NCI-H1417 treated with DMSO at 0.1 percent for 48 hours (cell line): ENCODE results near the gene OR8D2.

Experiments used
- DNase-seq: peaks from one replicate; lab custom pipeline; 2025; lab: John Stamatoyannopoulos, UW

The OR8D2 gene, protein sequence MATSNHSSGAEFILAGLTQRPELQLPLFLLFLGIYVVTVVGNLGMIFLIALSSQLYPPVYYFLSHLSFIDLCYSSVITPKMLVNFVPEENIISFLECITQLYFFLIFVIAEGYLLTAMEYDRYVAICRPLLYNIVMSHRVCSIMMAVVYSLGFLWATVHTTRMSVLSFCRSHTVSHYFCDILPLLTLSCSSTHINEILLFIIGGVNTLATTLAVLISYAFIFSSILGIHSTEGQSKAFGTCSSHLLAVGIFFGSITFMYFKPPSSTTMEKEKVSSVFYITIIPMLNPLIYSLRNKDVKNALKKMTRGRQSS

GRCh38 chr11:124320097-124320496 is at the start of gene OR8D2:
Gene OR8D2 (minus strand): TSS chr11:124320197. CDS start chr11:124320197, 0 bp downstream.
- DNase-seq, result no peak

DNA sequence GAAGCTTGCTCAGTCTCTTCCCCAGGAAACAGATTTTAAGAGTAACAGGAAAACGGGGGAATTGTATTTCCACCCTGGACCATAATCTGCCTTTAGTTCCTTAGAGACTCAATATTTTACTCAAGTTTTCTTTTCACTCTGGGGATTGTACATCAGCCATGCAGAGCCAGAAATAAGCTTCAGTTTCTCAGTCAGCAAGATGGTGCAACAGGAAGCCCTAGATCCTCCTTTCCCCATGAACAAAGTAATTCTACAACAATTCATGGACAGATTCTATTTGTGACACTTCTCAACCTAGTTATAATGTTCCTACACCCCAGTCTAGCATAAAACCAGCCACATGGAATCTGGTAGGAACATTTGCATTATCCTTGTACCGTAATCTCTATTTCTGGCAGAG is 39.6 kb upstream of the OR8D2 start:
- DNase-seq, result no peak

- no peak for DNase-seq
Observed at GRCh38 chr11:124346311-124346955, 26.4 kb upstream of the OR8D2 start.

DNA sequence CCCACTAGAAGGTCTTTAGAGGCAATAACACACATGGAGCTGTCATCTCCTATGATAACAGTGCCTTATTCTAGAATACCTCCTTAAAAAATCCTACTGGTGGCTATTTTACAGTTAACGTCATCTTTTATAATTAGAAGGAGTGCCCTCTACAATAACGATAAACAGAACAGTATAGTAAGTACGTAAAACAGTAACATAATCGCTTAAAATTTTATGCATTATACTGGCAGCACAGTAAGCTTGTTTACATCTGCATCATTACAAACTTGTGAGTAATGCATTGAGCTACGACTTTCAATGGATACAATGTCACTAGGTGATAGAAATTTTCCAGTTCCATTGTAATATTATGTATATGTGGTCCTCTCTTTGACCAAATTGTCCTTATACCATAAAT is 24.3 kb upstream of the OR8D2 start:
- no peak for DNase-seq

DNA sequence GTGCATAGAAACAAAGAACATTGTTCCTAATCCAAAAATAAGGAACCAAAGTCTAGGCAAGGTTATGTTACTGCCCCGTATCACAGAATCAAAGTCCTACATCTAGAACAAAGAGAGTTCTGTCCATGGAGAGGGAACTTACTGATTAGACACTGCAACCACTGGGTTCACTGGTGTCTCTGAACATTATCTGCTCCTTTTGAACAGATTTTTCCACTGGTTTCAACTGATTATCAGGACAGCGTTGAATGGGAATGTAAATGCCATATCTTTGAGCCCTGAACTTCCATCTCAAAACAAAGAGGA is 20.1 kb upstream of the OR8D2 start:
- no peak for DNase-seq

DNA sequence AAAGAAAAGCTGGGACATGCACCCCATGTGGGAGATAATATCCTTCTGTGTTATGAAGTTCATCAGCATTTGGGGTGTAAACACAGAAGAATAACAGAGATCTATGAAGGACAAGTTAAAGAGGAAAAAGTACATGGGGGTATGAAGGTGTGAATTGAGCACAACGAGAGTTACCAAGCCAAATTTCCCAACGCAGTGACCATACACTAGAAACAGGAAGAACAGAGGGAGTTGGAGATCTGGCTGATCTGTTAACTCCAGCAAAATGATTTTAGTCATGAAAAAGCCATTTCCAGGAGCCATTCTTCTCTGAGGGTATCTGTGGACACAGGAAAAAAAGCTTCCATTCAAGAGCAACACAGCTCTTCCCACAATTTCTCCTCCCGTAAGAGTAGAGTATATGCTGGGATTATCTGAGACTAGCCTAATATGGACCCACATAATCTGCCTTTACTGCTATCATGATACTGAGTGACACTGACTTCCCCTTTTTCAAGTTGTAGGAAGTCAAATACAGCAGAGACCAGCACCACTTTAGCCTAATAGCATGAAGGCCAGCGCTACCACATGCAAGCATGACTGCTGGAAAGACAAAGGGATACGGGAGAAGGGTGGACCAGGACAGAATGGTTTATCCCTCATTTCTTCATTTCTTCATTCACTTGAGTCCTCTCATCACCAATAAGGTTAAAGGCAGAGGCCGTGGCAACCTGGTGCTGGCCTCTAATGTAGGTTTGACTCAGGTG is 19.6 kb upstream of the OR8D2 start:
- DNase-seq, result no peak

DNA sequence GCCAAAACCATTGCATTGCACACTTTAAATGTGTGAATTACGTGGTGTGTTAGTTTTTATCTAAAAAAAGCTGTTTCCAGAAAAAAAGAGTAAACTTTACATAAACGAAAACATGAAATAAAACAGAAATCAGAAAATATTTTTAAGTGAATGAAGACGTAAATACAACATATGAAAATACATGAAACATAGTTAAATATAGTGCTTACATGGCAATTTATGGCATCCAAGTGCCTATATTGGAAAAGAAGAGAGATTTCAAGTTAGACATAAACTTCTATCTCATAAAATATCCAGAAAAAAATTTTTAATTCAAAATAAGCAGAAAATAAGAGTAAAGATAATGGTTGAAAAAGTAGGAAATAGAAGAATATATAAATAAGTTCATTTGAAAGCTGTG is 11.9 kb upstream of the OR8D2 start:
- no peak for DNase-seq

DNA sequence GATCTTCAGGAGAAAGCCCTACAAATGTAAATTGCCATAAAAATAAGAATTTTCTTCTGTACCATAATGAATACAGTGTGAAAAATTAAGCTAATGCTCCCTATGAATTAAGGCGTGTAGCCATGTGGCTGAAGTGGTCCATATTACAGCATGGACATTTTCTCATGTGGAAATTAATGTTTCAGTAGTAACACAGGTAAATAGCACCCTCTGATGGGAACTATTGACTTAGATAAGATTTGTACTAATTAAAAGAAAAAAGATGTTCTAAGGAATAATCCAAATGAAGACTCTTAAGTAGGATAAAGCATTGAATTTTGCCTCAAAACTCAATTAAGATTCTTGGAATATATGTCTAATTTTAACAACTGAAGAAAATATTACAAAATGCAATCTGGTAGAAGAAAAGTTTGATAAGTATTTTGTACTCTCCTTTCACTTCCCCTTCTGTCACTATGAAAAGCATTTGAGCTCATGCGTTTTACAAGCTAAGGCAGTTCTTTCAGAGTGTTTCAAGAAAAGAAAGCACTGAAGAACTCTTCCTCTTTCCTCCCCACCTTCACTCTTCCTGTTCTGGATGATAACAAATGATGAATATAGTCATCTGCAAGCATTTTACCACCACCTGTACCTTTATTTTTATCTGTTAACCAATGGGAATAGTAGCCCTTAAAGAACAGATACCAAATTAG is 9.9 kb upstream of the OR8D2 start:
- no peak for DNase-seq

DNA sequence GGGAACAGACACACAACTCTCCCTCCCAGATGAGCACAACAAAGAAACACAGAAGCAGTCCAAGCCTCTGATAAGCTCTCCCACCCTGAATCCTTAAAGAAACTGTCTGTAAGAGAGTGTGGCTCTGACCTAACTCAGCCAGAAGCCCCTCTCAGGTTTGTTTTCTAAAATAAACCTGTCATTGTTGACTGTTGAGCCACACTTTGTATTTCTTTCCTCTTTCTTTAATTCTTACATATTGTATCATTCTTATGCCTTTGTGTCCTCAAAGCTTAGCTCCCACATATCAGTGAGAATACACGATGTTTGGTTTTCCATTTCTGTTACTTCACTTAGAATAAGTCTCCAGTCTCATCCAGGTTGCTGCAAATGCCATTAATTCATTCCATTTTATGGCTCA is 7.8 kb upstream of the OR8D2 start:
- no peak for DNase-seq

DNA sequence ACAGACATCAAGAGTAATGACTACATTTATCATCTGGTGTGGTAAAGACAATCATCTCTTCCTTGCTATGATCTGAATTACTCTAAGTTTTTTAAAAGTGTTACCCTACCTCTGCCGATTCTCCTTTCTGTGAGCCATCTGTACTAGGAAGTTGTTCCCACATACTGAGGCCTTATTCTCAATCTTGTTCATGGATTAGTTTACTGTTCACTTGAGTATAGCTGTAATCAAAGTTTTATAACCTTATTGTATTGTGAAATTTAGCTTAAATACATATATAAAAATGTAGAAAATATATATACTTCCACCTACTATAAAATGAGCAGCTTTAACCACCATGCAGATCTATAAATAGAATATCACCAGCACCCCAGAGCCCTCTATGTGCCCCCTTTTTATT is 2.4 kb upstream of the OR8D2 start:
- no peak for DNase-seq

DNA sequence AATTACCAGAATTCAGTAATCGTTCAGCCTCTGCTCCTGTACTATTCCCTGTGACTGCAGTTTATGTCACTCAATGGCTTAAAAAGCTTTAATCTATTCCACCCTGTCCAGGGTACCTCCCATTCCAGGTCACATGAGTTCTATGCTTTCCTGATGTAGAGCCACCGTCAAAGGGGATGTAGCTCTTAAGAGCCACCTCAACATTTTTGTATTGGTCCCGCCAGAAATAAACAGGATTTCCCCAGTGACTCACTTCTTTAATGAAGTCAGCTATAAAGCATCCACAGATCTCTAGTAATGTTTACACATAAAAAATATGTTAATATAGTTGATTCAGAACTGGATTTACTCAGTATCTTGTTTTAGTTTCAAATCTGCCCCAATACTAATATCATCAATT is 4.9 kb downstream of the OR8D2 start:
- no peak for DNase-seq

DNA sequence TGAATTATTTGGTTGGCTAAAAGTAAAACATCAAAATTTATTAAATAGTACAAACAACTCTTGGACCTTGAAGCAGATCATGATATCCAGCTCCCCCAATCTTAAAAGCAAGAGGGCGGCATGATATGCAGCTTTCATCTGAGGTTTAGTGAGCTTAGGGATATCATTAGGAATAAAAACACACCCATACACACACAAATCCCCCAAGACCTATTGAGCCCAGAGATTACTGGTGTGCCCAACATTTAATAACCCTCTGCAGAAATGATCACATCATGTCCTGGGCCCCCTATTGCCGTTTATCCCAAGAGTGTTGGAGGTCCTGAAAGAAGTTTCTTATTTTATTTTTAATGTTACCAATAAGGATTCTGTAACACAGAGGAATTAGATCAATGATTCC is 6.1 kb downstream of the OR8D2 start, which contains the start of gene OR8D1:
Gene OR8D1 (minus strand): TSS at position 101 of the 400 bp plus-strand sequence. CDS start 3,183 bp downstream, outside the sequence.
- DNase-seq, result no peak

DNA sequence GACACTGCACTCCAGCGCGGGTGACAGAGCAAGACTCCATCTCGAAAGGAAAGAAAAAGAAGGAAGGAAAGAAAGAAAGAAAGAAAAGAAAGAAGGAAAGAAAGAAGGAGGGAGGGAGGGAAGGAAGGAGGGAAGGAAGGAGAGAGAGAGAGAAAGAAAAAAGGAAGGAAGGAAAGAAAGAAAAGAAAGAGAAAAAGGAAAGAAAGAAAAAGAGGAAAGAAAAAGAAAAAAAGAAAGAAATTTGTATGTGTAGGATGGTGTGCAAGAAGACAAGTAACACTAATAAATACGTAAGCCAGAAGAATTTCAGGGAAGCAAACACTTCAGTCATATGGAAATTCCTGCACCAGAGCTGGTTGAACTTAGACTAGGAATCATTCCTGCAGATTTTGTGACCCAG is 6.9 kb downstream of the OR8D2 start:
- no peak for DNase-seq

DNA sequence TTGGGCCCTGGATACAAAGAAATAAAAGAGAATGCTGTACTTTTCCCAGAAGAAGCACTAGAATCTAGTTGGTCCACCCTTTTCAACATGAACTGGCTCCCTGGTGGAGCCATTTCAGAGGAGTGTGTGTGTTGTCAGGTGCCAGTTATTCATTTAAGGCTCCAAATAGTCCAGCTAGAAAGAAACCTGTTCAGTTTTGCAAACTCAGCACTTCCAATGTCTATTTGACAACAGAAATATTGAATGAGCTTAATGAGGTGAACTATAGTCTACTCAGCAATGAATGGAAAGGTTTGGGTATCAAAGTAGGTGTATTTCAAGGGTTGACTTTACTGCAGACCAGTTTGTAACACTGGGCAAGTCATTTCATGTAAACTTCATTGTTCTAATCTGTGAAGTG is 8.3 kb downstream of the OR8D2 start:
- no peak for DNase-seq

GRCh38 chr11:124311269-124311668 is 8.7 kb downstream of the OR8D2 start:
- DNase-seq, result no peak

GRCh38 chr11:124310721-124311120 is 9.3 kb downstream of the OR8D2 start:
- no peak for DNase-seq

DNA sequence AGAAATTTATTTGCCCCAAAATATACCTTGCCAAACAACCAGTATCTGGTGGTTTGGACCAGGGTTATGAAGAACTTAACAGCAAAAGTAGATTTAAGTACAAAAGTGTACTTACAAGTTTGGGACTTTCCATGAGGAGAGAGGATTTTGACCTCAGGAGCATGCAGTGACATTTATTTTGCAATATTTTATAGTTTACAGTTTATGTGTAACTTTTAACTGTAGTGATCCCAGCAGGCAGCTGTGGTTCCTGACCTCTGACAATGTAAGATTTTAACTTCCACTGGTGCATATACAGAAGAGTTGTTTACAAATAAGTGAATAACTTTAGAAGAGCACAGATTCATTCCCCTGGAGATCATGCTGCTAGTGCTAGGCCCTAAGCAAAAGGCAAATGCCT is 12.9 kb downstream of the OR8D2 start:
- DNase-seq, result no peak

GRCh38 chr11:124302347-124303125 is 17.5 kb downstream of the OR8D2 start:
- no peak for DNase-seq

DNA sequence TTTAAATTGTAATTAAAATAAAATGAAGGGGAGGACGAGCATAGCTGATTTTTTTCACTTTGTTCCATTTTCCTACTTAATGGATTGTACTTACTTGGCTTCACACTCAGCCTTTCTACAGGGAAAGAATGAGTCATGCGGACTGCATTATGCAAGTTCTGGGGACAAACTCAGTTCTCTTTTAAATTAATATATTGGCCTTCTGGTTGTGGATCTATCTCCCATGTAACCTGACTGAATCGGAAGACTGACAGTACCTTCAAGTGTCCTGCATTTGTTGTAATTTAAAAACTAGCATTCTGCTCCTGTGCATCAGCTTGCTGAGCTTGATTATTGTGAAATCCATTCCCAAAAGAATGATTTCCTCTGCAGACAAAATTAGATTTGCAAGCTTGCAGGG is 18.4 kb downstream of the OR8D2 start:
- DNase-seq, result no peak

- DNase-seq, result no peak
Observed at GRCh38 chr11:124297921-124298320, 22.1 kb downstream of the OR8D2 start.

GRCh38 chr11:124296016-124296415 is 24.0 kb downstream of the OR8D2 start:
- DNase-seq, result no peak

GRCh38 chr11:124294687-124295086 is 25.3 kb downstream of the OR8D2 start:
- no peak for DNase-seq
